Measurements from ENCODE around the gene MAG.

Gene MAG

DNA sequence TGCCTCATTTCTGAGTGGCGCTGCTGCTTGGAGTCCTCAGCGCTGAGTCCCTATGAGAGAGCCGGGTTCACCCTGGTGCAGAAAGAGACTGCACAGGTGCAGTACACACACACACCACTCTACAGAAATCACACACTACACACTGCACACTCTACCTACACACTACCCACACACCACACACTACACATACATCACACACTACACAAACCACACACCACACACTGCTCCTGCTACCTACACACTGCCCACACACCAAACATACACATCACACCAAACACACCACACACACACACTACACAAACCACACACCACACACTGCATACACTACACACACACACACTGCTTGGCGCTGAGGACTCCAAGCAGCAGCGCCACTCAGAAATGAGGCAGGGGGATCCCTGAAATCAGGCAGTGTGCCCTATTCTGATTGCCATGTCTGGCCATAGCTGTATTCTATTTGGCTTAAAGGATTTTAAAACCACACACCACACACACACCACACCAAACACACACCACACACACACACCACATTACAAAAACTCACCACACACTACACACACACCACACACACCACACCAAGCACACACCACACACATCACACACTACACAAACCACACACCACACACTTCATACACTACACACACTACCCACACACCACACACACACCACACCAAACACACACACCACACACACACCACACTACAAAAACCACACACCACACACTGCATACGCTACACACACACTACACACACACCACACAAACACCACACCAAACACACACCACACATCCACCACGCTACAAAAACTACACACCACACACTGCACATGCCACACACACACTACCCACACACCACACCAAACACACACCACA lies 4.9 kb downstream of the MAG start:
- no peaks in the 10 kb centered on the region for H3K36me3 ChIP-seq (ENCODE audit: control insufficient read depth, insufficient read depth, low read length, severe bottlenecking)
- peaks cover 3% of the 10 kb centered on the region for H3K4me1 ChIP-seq (ENCODE audit: control insufficient read depth, insufficient read depth, low read length)
- no peaks in the 10 kb centered on the region for H3K9me3 ChIP-seq (ENCODE audit: control insufficient read depth, low read length)
- peaks cover 63% of the 10 kb centered on the region for H3K27me3 ChIP-seq (replicated peaks; ENCODE audit: control insufficient read depth, insufficient read depth, low read length)
- H3K4me3 ChIP-seq (ENCODE audit: low read length), result no peak overlapping the region
- no peak for DNase-seq (ENCODE audit: low read depth)
- H3K9ac ChIP-seq (ENCODE audit: low read length), result no peak overlapping the region

GRCh38 chr19:35297515-35297848 lies 5.5 kb downstream of the MAG start:
- Histone ChIP-seq H3K9ac (ENCODE audit: low read length) (no peak overlapping the region), H3K36me3 (ENCODE audit: control insufficient read depth, insufficient read depth, low read length, severe bottlenecking) (no peaks in the 10 kb centered on the region), H3K4me1 (ENCODE audit: control insufficient read depth, insufficient read depth, low read length) (peaks cover 3% of the 10 kb centered on the region), H3K4me3 (ENCODE audit: low read length) (no peak overlapping the region), H3K9me3 (ENCODE audit: control insufficient read depth, low read length) (no peaks in the 10 kb centered on the region), H3K27me3 (replicated peaks; ENCODE audit: control insufficient read depth, insufficient read depth, low read length) (peaks cover 65% of the 10 kb centered on the region)
- DNase-seq (ENCODE audit: low read depth), result no peak

DNA sequence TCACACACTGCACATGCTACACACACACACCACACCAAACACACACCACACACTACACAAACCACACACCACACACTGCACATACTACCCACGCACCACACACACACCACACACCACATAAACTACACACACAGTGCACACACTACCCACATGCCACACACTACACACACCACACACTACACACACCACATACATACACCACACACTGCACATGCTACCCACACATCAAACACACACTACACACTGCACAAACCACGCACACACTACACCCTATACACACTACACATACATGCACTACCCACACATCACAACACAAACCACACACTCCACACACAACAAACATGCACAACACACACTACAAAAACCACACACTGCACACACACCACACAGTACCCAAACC lies 6.0 kb downstream of the MAG start:
- no peaks in the 10 kb centered on the region for H3K9me3 ChIP-seq (ENCODE audit: control insufficient read depth, low read length)
- peaks cover 3% of the 10 kb centered on the region for H3K4me1 ChIP-seq (ENCODE audit: control insufficient read depth, insufficient read depth, low read length)
- H3K36me3 ChIP-seq (ENCODE audit: control insufficient read depth, insufficient read depth, low read length, severe bottlenecking), result no peaks in the 10 kb centered on the region
- peaks cover 62% of the 10 kb centered on the region for H3K27me3 ChIP-seq (replicated peaks; ENCODE audit: control insufficient read depth, insufficient read depth, low read length)
- H3K4me3 ChIP-seq (ENCODE audit: low read length), result no peak overlapping the region
- no peak overlapping the region for H3K9ac ChIP-seq (ENCODE audit: low read length)
- no peak for DNase-seq (ENCODE audit: low read depth)

GRCh38 chr19:35298561-35298972 lies 6.6 kb downstream of the MAG start:
- peaks cover 62% of the 10 kb centered on the region for H3K27me3 ChIP-seq (replicated peaks; ENCODE audit: control insufficient read depth, insufficient read depth, low read length)
- H3K4me1 ChIP-seq (ENCODE audit: control insufficient read depth, insufficient read depth, low read length), result peaks cover 3% of the 10 kb centered on the region
- no peak for DNase-seq (ENCODE audit: low read depth)
- no peaks in the 10 kb centered on the region for H3K36me3 ChIP-seq (ENCODE audit: control insufficient read depth, insufficient read depth, low read length, severe bottlenecking)
- no peaks in the 10 kb centered on the region for H3K9me3 ChIP-seq (ENCODE audit: control insufficient read depth, low read length)
- H3K4me3 ChIP-seq (ENCODE audit: low read length), result no peak overlapping the region
- H3K9ac ChIP-seq (ENCODE audit: low read length), result no peak overlapping the region

GRCh38 chr19:35299523-35300338 lies 7.8 kb downstream of the MAG start:
- no peaks in the 10 kb centered on the region for H3K36me3 ChIP-seq (ENCODE audit: control insufficient read depth, insufficient read depth, low read length, severe bottlenecking)
- H3K4me3 ChIP-seq (ENCODE audit: low read length), result no peak overlapping the region
- H3K4me1 ChIP-seq (ENCODE audit: control insufficient read depth, insufficient read depth, low read length), result peaks cover 3% of the 10 kb centered on the region
- H3K9ac ChIP-seq (ENCODE audit: low read length), result no peak overlapping the region
- no peaks in the 10 kb centered on the region for H3K9me3 ChIP-seq (ENCODE audit: control insufficient read depth, low read length)
- DNase-seq (ENCODE audit: low read depth), result no peak
- peaks cover 58% of the 10 kb centered on the region for H3K27me3 ChIP-seq (replicated peaks; ENCODE audit: control insufficient read depth, insufficient read depth, low read length)

DNA sequence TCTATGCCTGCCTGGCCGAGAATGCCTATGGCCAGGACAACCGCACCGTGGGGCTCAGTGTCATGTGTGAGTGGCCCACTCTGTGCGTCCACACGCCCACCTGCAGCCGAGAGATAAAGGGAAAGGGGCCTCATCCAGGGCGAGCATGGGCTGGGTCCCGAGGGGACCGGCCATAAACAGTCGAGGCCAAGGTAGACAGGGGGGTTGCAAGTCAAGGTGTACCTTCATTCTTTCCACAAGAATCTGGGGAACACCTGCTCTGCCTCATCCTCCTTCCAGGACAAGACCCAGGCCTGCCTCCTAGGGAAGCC lies 8.3 kb downstream of the MAG start:
- DNase-seq (ENCODE audit: low read depth), result no peak
- Histone ChIP-seq H3K4me3 (ENCODE audit: low read length) (no peak overlapping the region), H3K4me1 (ENCODE audit: control insufficient read depth, insufficient read depth, low read length) (peaks cover under 1% of the 10 kb centered on the region), H3K9ac (ENCODE audit: low read length) (no peak overlapping the region), H3K9me3 (ENCODE audit: control insufficient read depth, low read length) (no peaks in the 10 kb centered on the region), H3K36me3 (ENCODE audit: control insufficient read depth, insufficient read depth, low read length, severe bottlenecking) (no peaks in the 10 kb centered on the region), H3K27me3 (replicated peaks; ENCODE audit: control insufficient read depth, insufficient read depth, low read length) (peaks cover 57% of the 10 kb centered on the region)

DNA sequence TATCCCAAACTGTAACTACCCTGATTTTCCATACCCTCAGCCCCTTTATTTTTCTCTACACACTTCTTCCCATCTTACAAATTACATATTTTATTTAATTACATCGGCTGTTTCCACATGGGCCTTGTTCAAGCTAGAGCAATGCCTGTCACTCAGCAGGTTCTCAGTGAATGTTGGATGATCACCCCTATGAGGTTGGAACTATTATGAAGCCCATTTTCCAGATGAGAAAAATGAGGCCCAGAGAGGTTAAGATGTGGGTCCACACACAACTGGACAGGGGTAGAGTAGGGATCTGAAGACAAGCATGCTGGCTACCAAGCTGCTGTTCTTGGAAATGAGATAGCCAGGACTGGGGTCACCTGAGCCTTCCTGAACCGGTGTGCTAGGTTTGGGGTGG lies 10.0 kb downstream of the MAG start:
- Histone ChIP-seq H3K4me1 (ENCODE audit: control insufficient read depth, insufficient read depth, low read length) (no peaks in the 10 kb centered on the region), H3K9ac (ENCODE audit: low read length) (no peak overlapping the region), H3K4me3 (ENCODE audit: low read length) (no peak overlapping the region), H3K27me3 (replicated peaks; ENCODE audit: control insufficient read depth, insufficient read depth, low read length) (peaks cover 50% of the 10 kb centered on the region), H3K9me3 (ENCODE audit: control insufficient read depth, low read length) (no peaks in the 10 kb centered on the region), H3K36me3 (ENCODE audit: control insufficient read depth, insufficient read depth, low read length, severe bottlenecking) (no peaks in the 10 kb centered on the region)
- no peak for DNase-seq (ENCODE audit: low read depth)

DNA sequence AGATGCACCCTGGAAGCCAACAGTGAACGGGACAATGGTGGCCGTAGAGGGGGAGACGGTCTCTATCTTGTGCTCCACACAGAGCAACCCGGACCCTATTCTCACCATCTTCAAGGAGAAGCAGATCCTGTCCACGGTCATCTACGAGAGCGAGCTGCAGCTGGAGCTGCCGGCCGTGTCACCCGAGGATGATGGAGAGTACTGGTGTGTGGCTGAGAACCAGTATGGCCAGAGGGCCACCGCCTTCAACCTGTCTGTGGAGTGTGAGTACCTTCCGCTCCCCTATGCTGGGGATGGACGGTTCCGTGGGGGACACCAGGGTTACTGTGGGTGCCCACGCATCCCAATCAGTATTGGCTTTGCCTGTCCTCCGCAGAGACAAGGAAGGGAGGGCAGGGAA lies 10.5 kb downstream of the MAG start:
- no peaks in the 10 kb centered on the region for H3K4me1 ChIP-seq (ENCODE audit: control insufficient read depth, insufficient read depth, low read length)
- no peak for DNase-seq (ENCODE audit: low read depth)
- H3K9me3 ChIP-seq (ENCODE audit: control insufficient read depth, low read length), result no peaks in the 10 kb centered on the region
- H3K36me3 ChIP-seq (ENCODE audit: control insufficient read depth, insufficient read depth, low read length, severe bottlenecking), result no peaks in the 10 kb centered on the region
- H3K27me3 ChIP-seq (replicated peaks; ENCODE audit: control insufficient read depth, insufficient read depth, low read length), result peaks cover 46% of the 10 kb centered on the region
- H3K9ac ChIP-seq (ENCODE audit: low read length), result no peak overlapping the region
- H3K4me3 ChIP-seq (ENCODE audit: low read length), result no peak overlapping the region

DNA sequence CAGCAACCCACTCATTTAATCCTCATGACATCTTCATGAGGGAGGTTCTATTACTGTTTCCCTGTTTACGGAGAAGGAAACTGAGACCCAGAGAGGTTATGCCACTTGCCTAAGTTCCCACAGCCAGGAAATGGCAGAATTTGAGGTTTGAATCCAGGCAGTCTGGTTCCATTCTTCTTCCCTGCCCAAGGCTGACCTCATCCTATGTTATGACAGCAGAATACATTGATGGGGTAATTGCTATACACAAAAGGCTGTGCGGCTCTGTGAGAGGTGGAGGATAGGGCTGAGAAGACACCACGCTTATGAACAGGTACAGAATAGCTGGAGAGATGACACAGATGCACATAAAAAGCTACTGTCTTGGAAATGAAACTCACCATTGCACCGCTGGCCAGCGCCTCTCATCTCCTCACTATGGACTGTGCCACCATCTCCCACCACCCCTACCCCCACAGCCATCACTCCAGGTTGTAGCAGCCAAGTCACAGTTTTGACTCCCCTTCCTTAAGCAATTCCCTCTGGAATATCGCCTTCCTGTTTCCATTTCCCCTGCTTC lies 11.5 kb downstream of the MAG start:
- no peak for DNase-seq (ENCODE audit: low read depth)
- Histone ChIP-seq H3K4me3 (ENCODE audit: low read length) (no peak overlapping the region), H3K36me3 (ENCODE audit: control insufficient read depth, insufficient read depth, low read length, severe bottlenecking) (no peaks in the 10 kb centered on the region), H3K4me1 (ENCODE audit: control insufficient read depth, insufficient read depth, low read length) (no peaks in the 10 kb centered on the region), H3K9ac (ENCODE audit: low read length) (no peak overlapping the region), H3K27me3 (replicated peaks; ENCODE audit: control insufficient read depth, insufficient read depth, low read length) (peaks cover 40% of the 10 kb centered on the region), H3K9me3 (ENCODE audit: control insufficient read depth, low read length) (no peaks in the 10 kb centered on the region)

GRCh38 chr19:35304036-35304435 lies 12.1 kb downstream of the MAG start:
- no peaks in the 10 kb centered on the region for H3K4me1 ChIP-seq (ENCODE audit: control insufficient read depth, insufficient read depth, low read length)
- no peak overlapping the region for H3K9ac ChIP-seq (ENCODE audit: low read length)
- peaks cover 35% of the 10 kb centered on the region for H3K27me3 ChIP-seq (replicated peaks; ENCODE audit: control insufficient read depth, insufficient read depth, low read length)
- no peaks in the 10 kb centered on the region for H3K36me3 ChIP-seq (ENCODE audit: control insufficient read depth, insufficient read depth, low read length, severe bottlenecking)
- H3K9me3 ChIP-seq (ENCODE audit: control insufficient read depth, low read length), result no peaks in the 10 kb centered on the region
- DNase-seq (ENCODE audit: low read depth), result no peak
- no peak overlapping the region for H3K4me3 ChIP-seq (ENCODE audit: low read length)

DNA sequence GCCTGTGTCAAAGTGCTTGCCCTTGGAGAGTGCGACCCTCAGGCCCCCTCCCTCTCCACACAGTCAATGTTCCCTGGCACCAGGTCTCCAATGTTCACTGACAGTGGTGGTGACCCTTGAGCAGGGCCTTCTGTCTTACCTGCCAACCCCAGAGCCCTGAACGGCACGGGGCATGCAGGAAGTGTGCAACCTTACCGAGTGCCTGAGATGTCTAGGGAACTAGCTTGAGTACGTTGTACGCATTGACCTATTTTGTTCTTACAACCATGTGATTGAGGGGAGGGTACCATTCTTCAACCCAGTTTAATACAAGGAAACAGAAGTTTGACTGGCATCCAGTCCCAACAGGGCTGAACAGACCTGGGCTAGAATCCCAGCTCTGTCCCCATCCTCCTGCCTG lies 13.2 kb downstream of the MAG start:
- Histone ChIP-seq H3K9me3 (ENCODE audit: control insufficient read depth, low read length) (no peaks in the 10 kb centered on the region), H3K4me3 (ENCODE audit: low read length) (no peak overlapping the region), H3K4me1 (ENCODE audit: control insufficient read depth, insufficient read depth, low read length) (no peaks in the 10 kb centered on the region), H3K9ac (ENCODE audit: low read length) (no peak overlapping the region), H3K27me3 (replicated peaks; ENCODE audit: control insufficient read depth, insufficient read depth, low read length) (peaks cover 33% of the 10 kb centered on the region), H3K36me3 (ENCODE audit: control insufficient read depth, insufficient read depth, low read length, severe bottlenecking) (no peaks in the 10 kb centered on the region)
- DNase-seq (ENCODE audit: low read depth), result no peak
